GM19193 (cell line): ENCODE data around the gene KDR.

ENCODE experiments used
- POLR2A ChIP-seq: IDR thresholded peaks from 4 replicates; pipeline ENCODE4 v1.6.1; 2011; ENCODE audit not compliant: insufficient read depth, insufficient read length; ENCODE audit errors: extremely low read depth

The KDR gene

DNA sequence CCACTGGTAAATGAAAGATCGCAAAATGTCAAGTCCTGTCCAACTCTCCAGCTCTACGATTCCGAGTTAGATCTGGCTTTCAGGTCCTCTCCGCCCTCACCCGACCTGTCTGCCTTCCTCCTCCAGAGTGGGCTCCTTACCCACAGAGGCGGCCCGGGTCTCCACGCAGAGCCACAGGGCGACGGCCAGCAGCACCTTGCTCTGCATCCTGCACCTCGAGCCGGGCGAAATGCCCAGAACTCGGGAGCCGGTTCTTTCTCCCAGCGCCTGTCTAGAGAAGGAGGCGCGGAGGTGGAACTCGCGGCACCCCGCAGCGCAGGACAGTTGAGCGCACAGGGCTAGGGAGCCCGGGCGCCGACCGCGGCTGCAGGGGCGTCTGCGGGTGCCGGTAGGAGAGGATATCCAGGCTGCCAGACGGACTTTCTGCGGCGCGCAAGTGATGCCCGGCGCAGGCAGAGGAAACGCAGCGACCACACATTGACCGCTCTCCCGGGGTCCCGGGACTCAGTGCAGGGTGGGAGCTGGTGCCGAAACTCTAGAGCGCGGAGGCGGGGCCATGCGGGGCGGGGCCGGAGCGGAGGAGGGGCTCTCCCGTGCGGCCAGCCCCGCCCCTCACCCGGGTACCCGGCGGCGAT lies at the start of gene KDR:
Gene KDR, minus strand, starts transcription at position 509 of the 635 bp plus-strand sequence. Its CDS starts 302 bp downstream, at position 207.
- TF ChIP-seq POLR2A: no peak

DNA sequence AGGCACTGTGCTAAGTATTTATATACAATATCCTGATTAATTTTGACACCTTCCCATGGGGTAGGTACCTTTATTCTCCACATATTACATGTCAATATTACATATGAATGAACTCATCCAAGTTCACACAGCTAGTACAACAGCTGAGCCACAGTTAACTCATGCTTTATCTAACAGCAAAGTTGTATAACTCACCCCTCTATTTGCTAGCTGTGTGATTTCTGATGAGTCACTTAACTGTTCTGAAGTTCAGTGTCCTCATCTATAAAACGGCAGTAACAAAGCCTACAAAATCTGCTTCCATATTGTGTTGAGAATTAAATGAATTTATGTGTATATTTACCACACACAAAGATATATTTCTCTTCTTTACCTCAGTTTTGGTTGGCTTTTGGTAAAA lies 48.2 kb upstream of the KDR start:
- no peak for TF ChIP-seq POLR2A

DNA sequence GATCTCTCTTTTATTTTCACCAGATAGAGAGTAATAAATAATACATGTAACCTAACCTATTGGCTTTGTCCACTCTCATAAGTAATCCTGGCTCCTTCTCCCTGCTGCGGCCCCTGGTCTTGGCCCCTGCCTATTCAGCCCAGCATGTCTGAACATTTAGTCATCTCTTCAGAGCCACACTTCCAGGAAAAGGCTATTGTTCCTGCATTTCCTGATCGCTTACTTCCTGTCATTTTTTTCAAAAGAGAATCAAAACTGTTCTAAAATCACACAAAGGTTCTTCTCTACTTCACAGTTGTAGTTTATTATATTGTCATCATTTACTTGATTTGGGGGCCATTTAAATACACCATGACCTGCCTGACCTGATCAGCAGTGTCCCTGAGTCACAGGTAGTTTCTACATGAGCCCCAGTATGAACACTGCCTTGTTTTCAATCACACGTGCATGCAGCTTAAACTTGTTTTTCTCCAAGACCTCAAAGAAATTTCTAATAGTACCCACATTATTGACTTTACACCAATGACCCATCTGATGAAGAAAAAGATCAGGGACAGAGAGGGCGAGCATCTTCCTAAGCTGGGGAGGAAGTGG lies 47.4 kb upstream of the KDR start:
- no peak for TF ChIP-seq POLR2A

DNA sequence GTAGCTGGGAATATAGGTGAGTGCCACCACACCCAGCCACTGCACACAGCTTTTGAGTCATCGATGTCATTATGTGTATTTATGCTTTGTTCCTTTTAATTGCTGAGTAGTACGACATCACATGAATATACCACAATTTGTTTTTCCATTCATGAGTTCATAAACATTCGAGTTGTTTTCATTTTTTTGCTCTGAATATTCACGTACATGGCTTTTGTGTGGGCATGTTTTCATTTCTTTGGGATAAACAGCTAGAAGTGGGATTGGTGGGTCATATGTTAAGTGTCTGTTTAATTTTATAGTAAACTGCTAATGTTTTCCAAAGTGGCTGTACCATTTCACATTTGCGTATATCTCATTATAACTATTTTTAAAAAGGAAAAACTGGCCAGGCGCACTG lies 45.1 kb upstream of the KDR start:
- TF ChIP-seq POLR2A: no peak

DNA sequence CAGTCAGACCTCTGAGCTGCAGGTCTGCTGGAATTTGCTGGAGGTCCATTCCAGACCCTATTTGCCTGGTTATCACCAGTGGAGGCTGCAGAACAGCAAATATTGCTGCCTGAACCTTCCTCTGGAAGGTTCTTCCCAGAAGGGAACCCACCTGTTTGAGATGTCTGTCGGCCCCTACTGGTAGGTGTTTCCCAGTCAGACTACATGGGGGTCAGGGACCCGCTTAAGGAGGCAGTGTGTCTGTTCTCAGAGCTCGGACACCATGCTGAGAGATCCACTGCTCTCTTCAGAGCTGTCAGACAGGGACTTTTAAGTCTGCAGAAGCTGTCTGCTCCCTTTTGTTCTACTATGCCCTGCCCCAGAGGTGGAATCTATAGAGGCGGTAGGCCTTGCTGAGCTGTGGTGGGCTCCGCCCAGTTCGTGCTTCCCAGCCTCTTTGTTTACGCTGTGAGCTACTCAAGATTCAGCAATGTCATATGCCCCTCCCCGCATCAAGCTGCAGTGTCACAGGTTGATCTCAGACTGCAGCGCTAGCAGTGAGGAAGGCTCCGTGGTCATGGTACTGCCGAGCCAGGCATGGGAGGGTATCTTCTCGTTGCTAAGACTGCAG lies 44.1 kb upstream of the KDR start:
- no peak for TF ChIP-seq POLR2A

DNA sequence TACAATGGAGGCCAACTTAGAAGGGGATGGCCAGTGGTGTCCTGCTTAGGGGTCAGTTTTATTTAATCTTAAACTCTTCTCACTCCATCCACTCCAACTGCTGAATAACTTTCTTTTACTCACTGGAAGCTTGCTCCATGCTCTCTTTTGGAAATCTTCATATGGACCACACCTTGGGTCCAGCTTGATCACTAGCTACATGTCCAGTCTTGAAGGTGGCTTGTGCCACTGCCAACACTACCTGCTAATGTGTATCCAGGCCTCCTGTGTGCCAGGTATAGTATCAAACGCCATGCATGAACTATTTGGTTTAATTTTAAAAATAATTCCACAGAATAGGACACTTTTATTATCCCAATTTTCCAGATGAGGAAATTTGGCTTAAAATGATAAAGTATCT lies 37.0 kb upstream of the KDR start:
- TF ChIP-seq POLR2A: no peak

DNA sequence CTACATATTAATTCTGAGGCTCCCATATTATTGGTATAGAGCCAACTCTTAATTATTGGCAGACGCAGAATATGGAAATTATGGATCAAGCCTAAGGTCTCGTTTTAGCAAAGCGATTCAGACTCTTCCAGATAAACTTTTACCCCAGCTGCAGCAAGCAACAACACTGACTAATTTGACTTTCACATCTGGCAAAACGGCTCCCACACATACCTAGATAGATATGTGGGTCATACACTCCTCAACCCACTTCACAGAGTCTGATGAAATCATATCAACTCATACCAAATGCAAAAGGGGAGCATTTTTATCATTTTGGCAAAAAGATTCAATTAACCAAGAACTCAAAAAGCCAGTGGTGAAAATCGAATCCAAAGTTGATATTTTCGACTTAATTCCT lies 36.3 kb upstream of the KDR start:
- TF ChIP-seq POLR2A: no peak

DNA sequence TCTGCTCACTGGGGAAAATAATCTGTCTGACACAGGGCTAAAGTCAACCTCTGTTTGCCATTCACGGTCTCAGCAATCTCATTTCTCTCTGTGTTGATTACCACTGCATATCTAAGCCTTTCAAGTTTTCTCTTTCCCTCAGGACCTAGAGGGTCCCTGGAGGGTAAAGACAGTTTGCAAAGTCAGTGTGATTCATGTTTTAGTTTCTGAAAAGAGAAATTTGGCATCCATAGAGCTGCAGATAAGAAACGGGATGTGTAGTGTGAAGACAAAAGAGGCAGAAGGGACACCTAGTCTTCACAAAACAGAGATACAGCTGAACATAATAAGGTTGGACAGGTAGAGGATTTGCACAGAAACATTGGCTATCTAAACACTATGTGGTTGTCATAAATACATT lies 34.5 kb upstream of the KDR start:
- no peak for TF ChIP-seq POLR2A

DNA sequence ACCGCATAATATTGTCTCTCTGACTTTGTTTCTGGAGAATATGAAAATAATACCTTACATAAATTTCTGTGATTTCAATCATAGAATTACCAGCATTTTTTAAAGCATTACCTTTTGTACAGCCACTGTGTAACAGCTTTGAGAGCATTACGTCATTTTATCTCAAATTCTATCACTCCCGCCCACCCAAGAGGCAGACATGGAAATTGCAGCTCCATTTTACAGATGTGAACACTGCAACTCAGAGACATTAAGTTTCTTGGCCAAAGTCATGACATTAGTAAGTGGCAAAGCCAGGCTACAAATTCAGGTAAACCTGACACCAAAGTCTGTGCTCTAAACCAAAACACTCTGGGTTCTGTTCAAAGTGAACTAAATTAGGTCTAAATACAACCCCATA lies 33.6 kb upstream of the KDR start:
- TF ChIP-seq POLR2A: no peak

DNA sequence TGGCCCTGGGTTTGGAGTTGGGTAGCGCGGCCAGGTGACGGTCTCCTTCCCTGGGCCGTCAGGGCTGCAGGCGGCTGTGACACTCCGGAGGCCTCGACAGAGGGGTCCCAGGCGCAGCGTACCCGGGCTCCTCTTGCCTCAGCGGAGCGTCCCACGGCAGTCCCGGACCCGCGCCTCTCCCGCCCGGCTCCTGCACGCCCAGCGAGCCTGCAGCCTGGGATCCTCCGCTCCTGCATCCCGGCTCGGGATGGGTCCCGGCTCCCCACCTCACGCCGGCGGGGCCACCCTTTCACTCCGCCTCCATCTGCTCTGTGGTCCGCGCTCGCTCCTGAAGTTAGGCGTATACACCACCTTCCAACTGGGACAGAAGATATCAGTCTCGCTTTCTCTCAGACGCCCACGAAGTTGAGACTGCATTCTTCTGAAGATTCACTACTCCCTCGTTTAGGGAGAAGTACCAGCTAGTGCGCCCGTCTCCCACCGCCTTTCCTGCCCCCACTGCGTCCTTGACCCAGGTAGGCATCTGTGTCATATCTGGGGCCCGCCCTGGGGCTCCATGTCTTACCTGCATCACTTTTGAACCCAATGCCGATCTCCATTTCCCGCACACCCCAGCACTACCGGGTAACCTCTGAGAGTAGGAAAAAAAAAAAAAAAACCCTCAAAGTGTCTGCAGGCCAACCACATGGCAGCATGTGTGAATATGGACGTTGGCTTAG lies 32.3 kb upstream of the KDR start:
- no peak for TF ChIP-seq POLR2A

DNA sequence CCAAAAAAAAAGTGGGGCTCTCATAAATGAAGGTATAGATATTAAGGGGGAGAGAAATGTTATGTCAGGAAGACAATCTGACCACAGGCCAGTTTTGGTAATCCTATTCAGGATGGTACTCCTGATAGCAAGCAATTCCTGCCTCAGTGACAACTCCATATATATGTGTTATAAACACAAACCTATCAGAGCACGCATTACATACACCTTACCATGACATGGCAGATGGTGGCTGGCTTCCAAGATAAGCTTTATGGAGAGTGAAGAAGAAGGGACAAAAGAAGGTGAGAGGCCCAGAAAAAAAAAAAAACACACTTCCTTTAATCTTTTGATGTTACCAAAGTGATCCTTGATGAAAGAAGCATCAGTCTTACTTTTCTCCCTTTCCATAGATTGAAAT lies 29.5 kb upstream of the KDR start:
- no peak for TF ChIP-seq POLR2A

DNA sequence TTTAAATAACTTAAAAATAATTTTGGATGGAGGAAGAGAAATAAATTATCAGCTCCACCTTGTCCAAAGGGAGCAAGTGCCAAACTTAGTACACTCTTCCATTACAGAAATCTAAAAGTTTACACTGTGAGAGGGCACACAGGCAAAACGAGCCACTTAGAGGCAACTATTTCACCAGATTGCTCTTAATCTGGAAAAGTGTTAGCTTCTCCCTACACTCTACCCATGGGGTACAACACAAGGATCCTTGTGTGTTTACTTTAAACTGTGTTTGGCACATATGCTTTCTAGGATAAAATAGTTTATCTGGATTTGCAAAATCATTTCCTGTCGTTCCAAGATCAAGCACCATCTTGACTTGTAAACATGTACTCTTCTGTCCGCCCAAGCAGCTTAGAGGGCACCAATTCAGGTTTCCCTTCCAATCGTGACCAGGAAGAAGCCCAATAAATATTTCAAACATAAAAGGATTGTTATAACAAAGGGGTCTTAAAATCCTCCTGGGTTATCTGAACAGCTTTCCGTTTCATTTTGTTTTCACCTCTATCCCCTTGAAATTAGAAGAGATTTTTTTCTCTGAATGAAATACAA lies 29.0 kb upstream of the KDR start:
- TF ChIP-seq POLR2A: no peak

DNA sequence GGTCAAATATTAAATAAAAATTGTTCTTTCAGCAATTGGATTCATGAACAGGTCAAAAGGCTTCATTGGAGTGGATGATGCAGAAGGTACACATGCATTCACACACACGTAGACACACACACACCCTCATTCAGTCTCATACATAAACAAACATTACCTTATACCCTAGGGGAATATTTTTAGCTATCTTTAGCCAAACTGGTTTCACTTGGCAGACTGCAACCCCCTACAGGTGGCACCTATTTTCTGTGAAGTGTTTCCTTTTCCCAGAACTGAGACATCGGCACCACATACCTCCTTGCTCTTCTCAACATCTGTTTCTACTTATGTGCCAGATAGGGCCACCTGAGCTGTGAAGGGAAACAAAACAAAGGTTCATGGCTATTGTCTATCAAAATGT lies 18.5 kb upstream of the KDR start:
- no peak for TF ChIP-seq POLR2A

DNA sequence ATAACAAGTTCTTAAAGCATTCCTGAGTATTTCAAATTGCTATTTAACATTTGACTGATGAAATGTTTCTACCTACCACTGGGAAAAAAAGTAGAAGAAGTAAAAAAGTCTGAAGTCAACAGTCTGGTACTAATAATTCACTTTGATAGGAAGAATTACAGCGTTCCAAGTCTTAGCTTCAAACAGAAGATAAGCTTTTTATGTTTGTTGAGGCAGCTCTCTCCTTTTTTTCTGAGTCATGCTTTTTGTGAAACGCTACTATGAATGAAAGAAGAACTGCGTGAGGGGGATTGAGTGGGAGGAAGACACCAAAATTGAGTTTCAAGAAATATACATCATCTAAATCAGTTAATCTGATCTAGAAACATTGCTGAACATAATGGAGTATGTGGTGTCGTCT lies 13.0 kb upstream of the KDR start:
- TF ChIP-seq POLR2A: no peak

DNA sequence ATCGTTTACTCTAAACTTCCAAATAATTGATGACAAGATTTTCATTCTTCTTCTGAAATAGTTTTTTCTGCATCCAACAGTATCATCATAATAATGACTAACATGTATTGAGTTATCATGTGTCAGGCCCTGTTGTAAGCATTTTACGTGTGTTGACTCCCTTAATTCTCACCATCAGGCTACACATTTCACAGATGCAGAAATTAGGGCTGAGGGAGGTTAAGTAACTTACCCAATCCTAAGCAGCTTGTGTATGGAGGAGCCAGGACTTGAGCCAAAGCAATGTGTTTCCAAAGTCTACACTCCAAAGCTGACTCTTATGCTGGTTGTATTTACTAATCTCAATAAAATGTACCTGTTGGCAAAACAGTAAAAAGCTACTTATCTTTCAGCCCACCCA lies 11.2 kb upstream of the KDR start:
- TF ChIP-seq POLR2A: no peak
